Measurements from ENCODE around the gene PLAGL2.

PLAGL2 gene

GRCh38 chr20:32236819-32237218 is 29.3 kb upstream of the PLAGL2 start:
- Histone ChIP-seq H3K9ac (ENCODE audit: low read depth, low read length) (no peak overlapping the region), H3K9me3 (ENCODE audit: control insufficient read depth, insufficient read depth, low read length) (no peaks in the 10 kb centered on the region), H3K4me1 (ENCODE audit: insufficient read depth, low read length) (peaks cover 13% of the 10 kb centered on the region; the same call in 1 of the 2 replicates), H3K36me3 (ENCODE audit: insufficient read depth, low read length) (peaks cover 12% of the 10 kb centered on the region)

DNA sequence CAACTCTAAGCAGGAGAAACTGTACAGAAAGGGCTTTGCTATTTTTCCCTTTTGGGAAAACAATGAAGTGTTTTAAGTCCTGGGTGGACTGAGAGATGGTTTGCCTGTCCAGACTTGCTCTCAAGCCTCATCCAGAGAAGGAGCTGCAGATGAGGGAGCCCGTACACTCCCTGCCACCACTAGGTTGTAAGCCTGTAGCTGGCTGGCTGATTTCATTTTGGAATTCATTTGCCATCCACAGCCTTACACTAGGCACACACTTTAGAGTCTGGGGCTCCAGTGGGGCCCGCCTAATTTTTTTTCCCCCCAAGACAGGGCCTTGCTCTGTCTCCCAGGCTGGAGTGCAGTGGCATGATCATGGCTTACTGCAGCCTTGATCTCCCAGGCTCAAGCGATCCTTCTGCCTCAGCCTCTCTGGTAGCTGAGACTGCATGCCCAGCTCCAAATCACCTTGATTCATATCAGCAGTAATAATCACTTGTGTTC is 28.5 kb upstream of the PLAGL2 start:
- no peak overlapping the region for H3K9ac ChIP-seq (ENCODE audit: low read depth, low read length)

GRCh38 chr20:32235331-32236047 is 27.9 kb upstream of the PLAGL2 start:
- no peak overlapping the region for H3K9ac ChIP-seq (ENCODE audit: low read depth, low read length)
- peaks cover 12% of the 10 kb centered on the region for H3K36me3 ChIP-seq (ENCODE audit: insufficient read depth, low read length)
- no peaks in the 10 kb centered on the region for H3K9me3 ChIP-seq (ENCODE audit: control insufficient read depth, insufficient read depth, low read length)
- peaks cover 12% of the 10 kb centered on the region; the same call in 1 of the 2 replicates for H3K4me1 ChIP-seq (ENCODE audit: insufficient read depth, low read length)

More for the DNA sequence above, 28.5 kb upstream of the PLAGL2 start:
- H3K4me1 ChIP-seq (ENCODE audit: insufficient read depth, low read length), result peaks cover 13% of the 10 kb centered on the region; the same call in 1 of the 2 replicates
- H3K36me3 ChIP-seq (ENCODE audit: insufficient read depth, low read length), result peaks cover 12% of the 10 kb centered on the region
- H3K9me3 ChIP-seq (ENCODE audit: control insufficient read depth, insufficient read depth, low read length), result no peaks in the 10 kb centered on the region

- Histone ChIP-seq H3K9ac (ENCODE audit: low read depth, low read length) (no peak overlapping the region), H3K36me3 (ENCODE audit: insufficient read depth, low read length) (peaks cover 12% of the 10 kb centered on the region), H3K4me1 (ENCODE audit: insufficient read depth, low read length) (0 out of 2 replicates have a peak, but pooled peaks cover 5% of the 10 kb centered on the region), H3K9me3 (ENCODE audit: control insufficient read depth, insufficient read depth, low read length) (no peaks in the 10 kb centered on the region)
Measured at GRCh38 chr20:32234135-32234808, 26.7 kb upstream of the PLAGL2 start.

- H3K9me3 ChIP-seq (ENCODE audit: control insufficient read depth, insufficient read depth, low read length), result no peaks in the 10 kb centered on the region
- H3K9ac ChIP-seq (ENCODE audit: low read depth, low read length), result no peak overlapping the region
- H3K4me1 ChIP-seq (ENCODE audit: insufficient read depth, low read length), result no peaks in the 10 kb centered on the region
- H3K36me3 ChIP-seq (ENCODE audit: insufficient read depth, low read length), result peaks cover 18% of the 10 kb centered on the region
Measured at GRCh38 chr20:32233286-32233685, 25.7 kb upstream of the PLAGL2 start.

GRCh38 chr20:32232326-32232886 is 24.9 kb upstream of the PLAGL2 start:
- H3K4me1 ChIP-seq (ENCODE audit: insufficient read depth, low read length), result no peaks in the 10 kb centered on the region
- no peak overlapping the region for H3K9ac ChIP-seq (ENCODE audit: low read depth, low read length)
- H3K36me3 ChIP-seq (ENCODE audit: insufficient read depth, low read length), result peaks cover 18% of the 10 kb centered on the region
- H3K9me3 ChIP-seq (ENCODE audit: control insufficient read depth, insufficient read depth, low read length), result no peaks in the 10 kb centered on the region

GRCh38 chr20:32231847-32232246 is 24.3 kb upstream of the PLAGL2 start:
- H3K36me3 ChIP-seq (ENCODE audit: insufficient read depth, low read length), result peaks cover 18% of the 10 kb centered on the region
- H3K4me1 ChIP-seq (ENCODE audit: insufficient read depth, low read length), result no peaks in the 10 kb centered on the region
- H3K9ac ChIP-seq (ENCODE audit: low read depth, low read length), result no peak overlapping the region
- no peaks in the 10 kb centered on the region for H3K9me3 ChIP-seq (ENCODE audit: control insufficient read depth, insufficient read depth, low read length)

GRCh38 chr20:32231245-32231644 is 23.7 kb upstream of the PLAGL2 start:
- Histone ChIP-seq H3K9me3 (ENCODE audit: control insufficient read depth, insufficient read depth, low read length) (no peaks in the 10 kb centered on the region), H3K36me3 (ENCODE audit: insufficient read depth, low read length) (peaks cover 18% of the 10 kb centered on the region), H3K4me1 (ENCODE audit: insufficient read depth, low read length) (no peaks in the 10 kb centered on the region), H3K9ac (ENCODE audit: low read depth, low read length) (no peak overlapping the region)

DNA sequence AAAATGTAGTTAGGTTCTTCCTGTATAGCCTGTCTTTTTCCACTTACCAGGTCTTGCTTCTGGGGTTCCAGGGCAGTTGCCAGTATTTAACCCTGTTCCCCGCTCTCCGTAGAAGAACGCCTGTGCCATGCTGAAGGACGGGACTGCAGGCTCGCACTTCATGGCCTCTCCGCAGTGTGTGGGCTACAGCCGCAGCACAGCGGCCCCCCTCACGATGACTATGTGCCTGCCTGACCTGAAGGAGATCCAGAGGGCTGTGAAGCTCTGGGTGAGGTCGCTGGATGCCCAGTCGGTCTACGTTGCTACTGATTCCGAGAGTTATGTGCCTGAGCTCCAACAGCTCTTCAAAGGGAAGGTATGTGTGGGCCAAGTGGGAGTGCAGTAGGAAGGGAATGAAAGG is 23.2 kb upstream of the PLAGL2 start:
- no peaks in the 10 kb centered on the region for H3K4me1 ChIP-seq (ENCODE audit: insufficient read depth, low read length)
- H3K9ac ChIP-seq (ENCODE audit: low read depth, low read length), result no peak overlapping the region
- H3K9me3 ChIP-seq (ENCODE audit: control insufficient read depth, insufficient read depth, low read length), result no peaks in the 10 kb centered on the region
- H3K36me3 ChIP-seq (ENCODE audit: insufficient read depth, low read length), result peaks cover 18% of the 10 kb centered on the region

- Histone ChIP-seq H3K36me3 (ENCODE audit: insufficient read depth, low read length) (peaks cover 18% of the 10 kb centered on the region), H3K4me1 (ENCODE audit: insufficient read depth, low read length) (no peaks in the 10 kb centered on the region), H3K9me3 (ENCODE audit: control insufficient read depth, insufficient read depth, low read length) (no peaks in the 10 kb centered on the region), H3K9ac (ENCODE audit: low read depth, low read length) (no peak overlapping the region)
Measured at GRCh38 chr20:32229251-32229747, 21.8 kb upstream of the PLAGL2 start.

GRCh38 chr20:32227744-32228688 is 20.5 kb upstream of the PLAGL2 start:
- Histone ChIP-seq H3K9me3 (ENCODE audit: control insufficient read depth, insufficient read depth, low read length) (no peaks in the 10 kb centered on the region), H3K36me3 (ENCODE audit: insufficient read depth, low read length) (peaks cover 25% of the 10 kb centered on the region), H3K9ac (ENCODE audit: low read depth, low read length) (no peak overlapping the region), H3K4me1 (ENCODE audit: insufficient read depth, low read length) (no peaks in the 10 kb centered on the region)

DNA sequence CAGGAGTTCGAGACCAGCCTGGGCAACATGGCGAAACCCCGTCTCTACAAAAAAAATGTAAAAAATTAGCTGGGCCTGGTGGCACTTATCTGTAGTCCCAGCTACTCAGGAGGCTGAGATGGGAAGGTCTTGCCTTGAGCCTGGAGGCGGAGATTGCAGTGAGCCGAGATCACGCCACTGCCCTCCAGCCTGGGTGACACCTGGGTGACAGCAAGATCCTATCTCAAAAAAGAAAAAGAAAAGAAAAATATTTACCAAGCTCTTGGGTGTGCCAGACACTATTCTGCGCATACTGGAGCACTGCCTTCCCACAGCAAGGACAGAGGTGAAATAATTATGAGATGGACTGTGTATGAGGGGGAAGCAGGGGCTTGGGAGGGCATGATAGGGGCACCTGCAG is 19.8 kb upstream of the PLAGL2 start:
- Histone ChIP-seq H3K9me3 (ENCODE audit: control insufficient read depth, insufficient read depth, low read length) (no peaks in the 10 kb centered on the region), H3K36me3 (ENCODE audit: insufficient read depth, low read length) (peaks cover 19% of the 10 kb centered on the region), H3K9ac (ENCODE audit: low read depth, low read length) (no peak overlapping the region), H3K4me1 (ENCODE audit: insufficient read depth, low read length) (no peaks in the 10 kb centered on the region)

DNA sequence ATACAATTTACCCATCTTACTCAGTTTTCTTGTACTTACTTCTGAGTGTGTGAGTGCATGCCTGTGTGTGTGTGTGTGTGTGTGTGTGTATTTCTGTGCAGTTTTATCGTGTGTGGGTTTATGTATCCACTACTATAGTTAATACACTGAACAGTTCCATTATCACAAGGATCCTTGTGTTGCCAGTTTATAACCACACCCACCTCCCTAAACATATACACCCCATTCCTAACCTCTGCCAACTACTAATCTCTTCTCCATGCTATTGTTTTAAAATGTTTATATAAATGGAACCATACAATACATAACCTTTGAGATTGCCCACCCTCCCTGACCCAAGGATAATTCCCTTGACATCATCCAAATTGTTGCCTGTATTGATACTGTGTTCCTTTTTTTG is 18.8 kb upstream of the PLAGL2 start:
- Histone ChIP-seq H3K4me1 (ENCODE audit: insufficient read depth, low read length) (no peaks in the 10 kb centered on the region), H3K9ac (ENCODE audit: low read depth, low read length) (no peak overlapping the region), H3K9me3 (ENCODE audit: control insufficient read depth, insufficient read depth, low read length) (no peaks in the 10 kb centered on the region), H3K36me3 (ENCODE audit: insufficient read depth, low read length) (peaks cover 19% of the 10 kb centered on the region)

DNA sequence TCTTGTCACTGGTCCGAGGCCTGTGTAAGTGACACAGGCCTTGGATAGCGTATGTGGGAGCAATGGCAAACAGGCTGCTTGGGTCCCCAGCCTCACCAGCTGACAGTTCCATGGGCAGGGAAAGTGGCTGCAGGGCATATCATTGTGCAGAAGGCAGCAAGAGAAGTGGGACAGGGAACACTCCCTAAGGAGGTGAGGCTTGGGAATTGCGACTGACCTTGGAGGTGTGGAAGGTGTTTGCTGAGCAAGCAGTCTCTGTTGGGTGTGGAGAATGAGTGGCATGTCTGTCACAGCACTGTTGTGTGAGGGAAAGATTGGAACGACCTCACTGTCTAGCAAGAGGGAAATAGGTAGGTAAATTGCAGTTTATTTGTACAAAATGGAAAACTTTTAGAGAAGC is 16.9 kb upstream of the PLAGL2 start:
- Histone ChIP-seq H3K36me3 (ENCODE audit: insufficient read depth, low read length) (peaks cover 21% of the 10 kb centered on the region), H3K4me1 (ENCODE audit: insufficient read depth, low read length) (no peaks in the 10 kb centered on the region), H3K9me3 (ENCODE audit: control insufficient read depth, insufficient read depth, low read length) (no peaks in the 10 kb centered on the region), H3K9ac (ENCODE audit: low read depth, low read length) (no peak overlapping the region)
